HG02970 (cell line): Measurements from ENCODE around the gene ASTL.

Source experiments
- ATAC-seq: cut with Tn5 transposase; IDR thresholded peaks from one replicate; pipeline ENCODE4 v1.9.1; 2021; ENCODE audit warnings: mild to moderate bottlenecking, moderate library complexity, moderate number of reproducible peaks; ENCODE audit not compliant: unreplicated experiment, low FRiP score

Gene ASTL

GRCh38 chr2:96115631-96116423, 22.5 kb downstream of the ASTL start:
- no peak for ATAC-seq

GRCh38 chr2:96114903-96115581, 23.3 kb downstream of the ASTL start:
- ATAC-seq, result no peak

- ATAC-seq, result no peak
Measured at GRCh38 chr2:96114546-96114902, 23.8 kb downstream of the ASTL start.

GRCh38 chr2:96113951-96114350, 24.4 kb downstream of the ASTL start:
- ATAC-seq, result no peak

GRCh38 chr2:96113367-96113677, 25.0 kb downstream of the ASTL start:
- ATAC-seq, result no peak

GRCh38 chr2:96112501-96113366, 25.6 kb downstream of the ASTL start:
- ATAC-seq, result no peak

GRCh38 chr2:96111823-96112500, 26.3 kb downstream of the ASTL start:
- ATAC-seq, result no peak

GRCh38 chr2:96111257-96111640, 27.1 kb downstream of the ASTL start:
- ATAC-seq, result no peak

- ATAC-seq, result no peak
Measured at GRCh38 chr2:96110621-96111256, 27.6 kb downstream of the ASTL start.

- ATAC-seq, result no peak
Measured at GRCh38 chr2:96109931-96110511, 28.3 kb downstream of the ASTL start.

GRCh38 chr2:96109361-96109680, 29.0 kb downstream of the ASTL start:
- no peak for ATAC-seq

GRCh38 chr2:96108541-96109360, 29.6 kb downstream of the ASTL start:
- no peak for ATAC-seq

- ATAC-seq, result no peak
Measured at GRCh38 chr2:96108151-96108540, 30.2 kb downstream of the ASTL start.

- no peak for ATAC-seq
Measured at GRCh38 chr2:96107708-96108065, 30.6 kb downstream of the ASTL start.

- no peak for ATAC-seq
Measured at GRCh38 chr2:96106991-96107707, 31.2 kb downstream of the ASTL start.

- no peak for ATAC-seq
Measured at GRCh38 chr2:96105994-96106715, 32.1 kb downstream of the ASTL start.

- no peak for ATAC-seq
Measured at GRCh38 chr2:96105152-96105915, 33.0 kb downstream of the ASTL start.
